ENCODE data around the gene SPRED1. TPM values are rescaled to one million over a fixed set of nuclear protein-coding genes. Genes with fewer than 3 reads are reported as not detected.

SPRED1 gene
- total and polyA plus RNA-seq, 2 experiments from 2014 or later: 8.2 to 23.2 TPM

DNA sequence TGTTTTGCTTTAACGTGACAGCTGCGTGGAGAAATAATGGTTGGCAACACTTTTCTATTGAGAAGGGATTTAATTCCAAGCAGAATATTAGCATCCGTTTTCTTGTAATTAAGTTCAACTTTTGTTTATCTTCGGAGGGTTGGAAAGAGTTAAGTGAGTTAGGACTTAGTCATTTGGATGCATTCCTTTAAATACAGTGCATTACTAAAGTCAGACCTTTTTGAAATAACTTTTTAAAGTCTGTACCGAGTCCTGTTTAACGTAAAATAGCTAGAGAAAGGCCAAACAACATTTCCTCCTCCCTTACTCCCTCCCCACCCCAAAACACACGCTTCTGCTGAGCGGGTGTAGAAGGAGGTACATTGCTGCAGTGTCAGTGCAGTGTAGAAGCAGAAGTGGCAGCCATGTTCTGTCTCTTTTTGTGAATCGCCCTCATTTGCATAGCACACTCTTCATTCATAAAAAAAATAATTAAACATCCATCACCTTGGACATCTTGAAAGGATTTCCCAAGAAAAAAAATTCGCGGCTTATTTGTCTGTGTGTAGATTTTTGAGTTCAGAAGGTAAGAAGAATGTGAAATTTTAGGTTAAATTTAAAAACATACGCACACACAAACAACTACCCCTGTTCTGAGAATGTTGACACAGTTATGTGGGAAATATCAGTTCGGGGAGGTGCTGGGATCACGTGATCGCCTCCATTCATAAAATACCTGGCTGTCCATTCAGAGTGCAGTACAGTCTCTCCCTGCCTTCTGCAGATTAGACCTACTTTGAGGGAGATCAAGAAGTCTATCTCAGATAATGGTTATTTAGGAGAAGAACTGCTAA is 1.6 kb downstream of the SPRED1 start:
- no peaks in the 10 kb centered on the region for H3K4me1 ChIP-seq (ENCODE audit: insufficient read depth)
- H3K79me2 ChIP-seq: peaks cover 65% of the 10 kb centered on the region
- TF ChIP-seq, protein P1, sequence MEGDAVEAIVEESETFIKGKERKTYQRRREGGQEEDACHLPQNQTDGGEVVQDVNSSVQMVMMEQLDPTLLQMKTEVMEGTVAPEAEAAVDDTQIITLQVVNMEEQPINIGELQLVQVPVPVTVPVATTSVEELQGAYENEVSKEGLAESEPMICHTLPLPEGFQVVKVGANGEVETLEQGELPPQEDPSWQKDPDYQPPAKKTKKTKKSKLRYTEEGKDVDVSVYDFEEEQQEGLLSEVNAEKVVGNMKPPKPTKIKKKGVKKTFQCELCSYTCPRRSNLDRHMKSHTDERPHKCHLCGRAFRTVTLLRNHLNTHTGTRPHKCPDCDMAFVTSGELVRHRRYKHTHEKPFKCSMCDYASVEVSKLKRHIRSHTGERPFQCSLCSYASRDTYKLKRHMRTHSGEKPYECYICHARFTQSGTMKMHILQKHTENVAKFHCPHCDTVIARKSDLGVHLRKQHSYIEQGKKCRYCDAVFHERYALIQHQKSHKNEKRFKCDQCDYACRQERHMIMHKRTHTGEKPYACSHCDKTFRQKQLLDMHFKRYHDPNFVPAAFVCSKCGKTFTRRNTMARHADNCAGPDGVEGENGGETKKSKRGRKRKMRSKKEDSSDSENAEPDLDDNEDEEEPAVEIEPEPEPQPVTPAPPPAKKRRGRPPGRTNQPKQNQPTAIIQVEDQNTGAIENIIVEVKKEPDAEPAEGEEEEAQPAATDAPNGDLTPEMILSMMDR (IDR thresholded peaks at IDR 0.05; ENCODE audit: poor library complexity): no peak
- TF ChIP-seq EZH2 (IDR thresholded peaks at IDR 0.05; ENCODE audit: borderline replicate concordance) (no peak), EZH2phosphoT487 (IDR thresholded peaks at IDR 0.05; ENCODE audit: low read depth, severe bottlenecking, unreplicated experiment) (no peak)
- no peaks in the 10 kb centered on the region for H3K9me3 ChIP-seq (ENCODE audit: low read depth)
- 2% methylated on average over 15 of the region's 15 CpGs for WGBS (ENCODE audit: low lambda C conversion rate, missing lambda C conversion rate)
- peaks cover 52% of the 10 kb centered on the region for H4K20me1 ChIP-seq (ENCODE audit: insufficient read depth, poor library complexity, severe bottlenecking)
- peak overlapping the region; percentile 93 for H3K4me2 ChIP-seq
- no peak overlapping the region for H2AFZ ChIP-seq
- H3K9me2 ChIP-seq (replicated peaks; ENCODE audit: insufficient read depth): no peaks in the 10 kb centered on the region
- H3K27me3 ChIP-seq: no peaks in the 10 kb centered on the region
- H3K4me3 ChIP-seq: peak overlapping the region; percentile 80
- DNase-seq (ENCODE audit: low spot score): peak; percentile 78
- H3K36me3 ChIP-seq (replicated peaks; ENCODE audit: insufficient read depth, low read depth): no peaks in the 10 kb centered on the region
- peak overlapping the region; percentile 100 for H3K27ac ChIP-seq

- no peak overlapping the region for H3K4me3 ChIP-seq
- peak overlapping the region; percentile 93 for H3K4me2 ChIP-seq
- no peaks in the 10 kb centered on the region for H3K9me2 ChIP-seq (replicated peaks; ENCODE audit: insufficient read depth)
- no peaks in the 10 kb centered on the region for H3K27me3 ChIP-seq
- TF ChIP-seq EZH2phosphoT487 (IDR thresholded peaks at IDR 0.05; ENCODE audit: low read depth, severe bottlenecking, unreplicated experiment) (no peak), EZH2 (IDR thresholded peaks at IDR 0.05; ENCODE audit: borderline replicate concordance) (no peak)
- TF ChIP-seq, protein P1 (IDR thresholded peaks at IDR 0.05; ENCODE audit: poor library complexity): no peak
- no peak for DNase-seq (ENCODE audit: low spot score)
- H3K9me3 ChIP-seq (ENCODE audit: low read depth): no peaks in the 10 kb centered on the region
- WGBS (ENCODE audit: low lambda C conversion rate, missing lambda C conversion rate): 51% methylated on average over 2 of the region's 2 CpGs
- peaks cover 63% of the 10 kb centered on the region for H4K20me1 ChIP-seq (ENCODE audit: insufficient read depth, poor library complexity, severe bottlenecking)
- peaks cover 79% of the 10 kb centered on the region for H3K79me2 ChIP-seq
- no peak overlapping the region for H3K27ac ChIP-seq
- no peaks in the 10 kb centered on the region for H3K36me3 ChIP-seq (replicated peaks; ENCODE audit: insufficient read depth, low read depth)
- H2AFZ ChIP-seq: no peak overlapping the region
- no peaks in the 10 kb centered on the region for H3K4me1 ChIP-seq (ENCODE audit: insufficient read depth)
Measured at GRCh38 chr15:38255690-38256089, 3.1 kb downstream of the SPRED1 start.

DNA sequence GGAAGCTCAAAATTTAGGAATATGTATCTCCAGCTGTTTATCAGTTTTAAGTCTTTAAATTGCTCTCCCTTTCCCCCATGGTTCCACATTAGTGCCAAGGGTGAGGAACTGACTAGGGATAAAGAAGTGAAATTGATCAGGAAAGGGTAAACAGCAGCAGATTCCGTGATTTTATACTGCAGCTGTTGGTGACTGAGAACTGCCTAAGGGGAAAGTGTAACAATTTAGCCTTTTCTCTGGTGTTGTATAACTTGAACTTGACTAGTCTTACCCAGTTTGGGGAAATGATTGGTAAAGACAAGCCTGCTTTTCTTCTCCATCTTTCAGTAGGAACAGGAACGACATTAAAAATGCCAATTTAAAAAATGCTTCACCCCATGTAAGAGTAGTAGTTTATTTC is 5.0 kb downstream of the SPRED1 start:
- 54% methylated on average over 2 of the region's 2 CpGs for WGBS (ENCODE audit: low lambda C conversion rate, missing lambda C conversion rate)
- peaks cover 68% of the 10 kb centered on the region for H4K20me1 ChIP-seq (ENCODE audit: insufficient read depth, poor library complexity, severe bottlenecking)
- peak overlapping the region; percentile 93 for H3K4me2 ChIP-seq
- no peak for DNase-seq (ENCODE audit: low spot score)
- no peak for TF ChIP-seq EZH2phosphoT487 (IDR thresholded peaks at IDR 0.05; ENCODE audit: low read depth, severe bottlenecking, unreplicated experiment)
- TF ChIP-seq EZH2 (IDR thresholded peaks at IDR 0.05; ENCODE audit: borderline replicate concordance): no peak
- TF ChIP-seq, protein P1 (IDR thresholded peaks at IDR 0.05; ENCODE audit: poor library complexity): no peak
- H3K9me3 ChIP-seq (ENCODE audit: low read depth): no peaks in the 10 kb centered on the region
- no peak overlapping the region for H3K4me3 ChIP-seq
- H3K27ac ChIP-seq: no peak overlapping the region
- H3K27me3 ChIP-seq: no peaks in the 10 kb centered on the region
- no peaks in the 10 kb centered on the region for H3K9me2 ChIP-seq (replicated peaks; ENCODE audit: insufficient read depth)
- no peaks in the 10 kb centered on the region for H3K4me1 ChIP-seq (ENCODE audit: insufficient read depth)
- no peaks in the 10 kb centered on the region for H3K36me3 ChIP-seq (replicated peaks; ENCODE audit: insufficient read depth, low read depth)
- peaks cover 98% of the 10 kb centered on the region for H3K79me2 ChIP-seq
- H2AFZ ChIP-seq: no peak overlapping the region

Measured in hepatocyte (in vitro differentiated cells).